Measurements from ENCODE around the gene CRCP.

DNA sequence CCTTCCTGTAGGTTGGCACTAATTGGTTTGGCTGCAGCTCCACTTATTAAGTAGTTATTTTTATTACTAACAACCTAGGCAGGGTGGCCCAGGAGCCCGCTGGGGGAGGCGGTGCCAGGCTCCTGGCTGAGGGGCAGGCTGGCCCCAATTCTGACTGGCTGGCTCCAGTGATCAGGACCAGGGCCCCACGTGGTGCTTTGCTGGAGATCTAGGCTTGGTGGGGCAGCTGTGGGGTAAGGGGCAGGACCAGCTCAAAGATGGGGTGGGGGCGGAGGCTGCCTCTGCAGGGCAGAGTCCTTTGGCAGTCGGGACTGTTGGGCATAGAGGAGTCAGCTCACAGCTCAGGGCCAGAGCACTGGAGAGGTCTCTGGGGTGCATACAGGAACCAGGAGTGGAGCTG lies 36.6 kb upstream of the CRCP start:
- TF ChIP-seq JUND (IDR thresholded peaks at IDR 0.05), result no peak
- TF ChIP-seq, protein P1, sequence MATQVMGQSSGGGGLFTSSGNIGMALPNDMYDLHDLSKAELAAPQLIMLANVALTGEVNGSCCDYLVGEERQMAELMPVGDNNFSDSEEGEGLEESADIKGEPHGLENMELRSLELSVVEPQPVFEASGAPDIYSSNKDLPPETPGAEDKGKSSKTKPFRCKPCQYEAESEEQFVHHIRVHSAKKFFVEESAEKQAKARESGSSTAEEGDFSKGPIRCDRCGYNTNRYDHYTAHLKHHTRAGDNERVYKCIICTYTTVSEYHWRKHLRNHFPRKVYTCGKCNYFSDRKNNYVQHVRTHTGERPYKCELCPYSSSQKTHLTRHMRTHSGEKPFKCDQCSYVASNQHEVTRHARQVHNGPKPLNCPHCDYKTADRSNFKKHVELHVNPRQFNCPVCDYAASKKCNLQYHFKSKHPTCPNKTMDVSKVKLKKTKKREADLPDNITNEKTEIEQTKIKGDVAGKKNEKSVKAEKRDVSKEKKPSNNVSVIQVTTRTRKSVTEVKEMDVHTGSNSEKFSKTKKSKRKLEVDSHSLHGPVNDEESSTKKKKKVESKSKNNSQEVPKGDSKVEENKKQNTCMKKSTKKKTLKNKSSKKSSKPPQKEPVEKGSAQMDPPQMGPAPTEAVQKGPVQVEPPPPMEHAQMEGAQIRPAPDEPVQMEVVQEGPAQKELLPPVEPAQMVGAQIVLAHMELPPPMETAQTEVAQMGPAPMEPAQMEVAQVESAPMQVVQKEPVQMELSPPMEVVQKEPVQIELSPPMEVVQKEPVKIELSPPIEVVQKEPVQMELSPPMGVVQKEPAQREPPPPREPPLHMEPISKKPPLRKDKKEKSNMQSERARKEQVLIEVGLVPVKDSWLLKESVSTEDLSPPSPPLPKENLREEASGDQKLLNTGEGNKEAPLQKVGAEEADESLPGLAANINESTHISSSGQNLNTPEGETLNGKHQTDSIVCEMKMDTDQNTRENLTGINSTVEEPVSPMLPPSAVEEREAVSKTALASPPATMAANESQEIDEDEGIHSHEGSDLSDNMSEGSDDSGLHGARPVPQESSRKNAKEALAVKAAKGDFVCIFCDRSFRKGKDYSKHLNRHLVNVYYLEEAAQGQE (IDR thresholded peaks at IDR 0.05), result no peak
- peak in 1 of 2 donors; percentile 29 for TF ChIP-seq EGR1 (IDR thresholded peaks at IDR 0.05; ENCODE audit: low read depth in 2 of 2)
- TF ChIP-seq, protein P2, sequence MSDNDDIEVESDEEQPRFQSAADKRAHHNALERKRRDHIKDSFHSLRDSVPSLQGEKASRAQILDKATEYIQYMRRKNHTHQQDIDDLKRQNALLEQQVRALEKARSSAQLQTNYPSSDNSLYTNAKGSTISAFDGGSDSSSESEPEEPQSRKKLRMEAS (IDR thresholded peaks at IDR 0.05), result no peak
- peak in 1 of 2 donors; percentile 11 for TF ChIP-seq RAD21 (IDR thresholded peaks at IDR 0.05)
- TF ChIP-seq GABPA (IDR thresholded peaks at IDR 0.05 in 1 of 2, conservative IDR thresholded peaks at IDR 0.05 in 1 of 2), result no peak
- TF ChIP-seq, protein P3, sequence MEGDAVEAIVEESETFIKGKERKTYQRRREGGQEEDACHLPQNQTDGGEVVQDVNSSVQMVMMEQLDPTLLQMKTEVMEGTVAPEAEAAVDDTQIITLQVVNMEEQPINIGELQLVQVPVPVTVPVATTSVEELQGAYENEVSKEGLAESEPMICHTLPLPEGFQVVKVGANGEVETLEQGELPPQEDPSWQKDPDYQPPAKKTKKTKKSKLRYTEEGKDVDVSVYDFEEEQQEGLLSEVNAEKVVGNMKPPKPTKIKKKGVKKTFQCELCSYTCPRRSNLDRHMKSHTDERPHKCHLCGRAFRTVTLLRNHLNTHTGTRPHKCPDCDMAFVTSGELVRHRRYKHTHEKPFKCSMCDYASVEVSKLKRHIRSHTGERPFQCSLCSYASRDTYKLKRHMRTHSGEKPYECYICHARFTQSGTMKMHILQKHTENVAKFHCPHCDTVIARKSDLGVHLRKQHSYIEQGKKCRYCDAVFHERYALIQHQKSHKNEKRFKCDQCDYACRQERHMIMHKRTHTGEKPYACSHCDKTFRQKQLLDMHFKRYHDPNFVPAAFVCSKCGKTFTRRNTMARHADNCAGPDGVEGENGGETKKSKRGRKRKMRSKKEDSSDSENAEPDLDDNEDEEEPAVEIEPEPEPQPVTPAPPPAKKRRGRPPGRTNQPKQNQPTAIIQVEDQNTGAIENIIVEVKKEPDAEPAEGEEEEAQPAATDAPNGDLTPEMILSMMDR (IDR thresholded peaks at IDR 0.05; ENCODE audit: low read depth, low read length, missing input control), result no peak
- TF ChIP-seq RXRA (IDR thresholded peaks at IDR 0.05), result peak; percentile 36 to 45
- TF ChIP-seq YY1 (IDR thresholded peaks at IDR 0.05), result no peak
- no peak for TF ChIP-seq NR2F2 (IDR thresholded peaks at IDR 0.05)
- peak; percentile 55 for TF ChIP-seq SP1 (IDR thresholded peaks at IDR 0.05)
- TF ChIP-seq FOXA1 (IDR thresholded peaks at IDR 0.05), result no peak

All from liver (tissue), 3 donors.